NT2/D1 (cell line): ENCODE results near the gene NR1H3.

Source experiments
- SUZ12 ChIP-seq: IDR thresholded peaks from 2 replicates; pipeline ENCODE4 v1.6.1; 2011; ENCODE audit not compliant: insufficient read length, insufficient read depth; ENCODE audit errors: extremely low read depth
- YY1 ChIP-seq: IDR thresholded peaks from 2 replicates; pipeline ENCODE4 v1.6.1; 2011; ENCODE audit not compliant: insufficient read length, insufficient read depth
- ZNF274 ChIP-seq: IDR thresholded peaks from 2 replicates; pipeline ENCODE4 v1.6.1; 2011; ENCODE audit warnings: mild to moderate bottlenecking, low read depth, low read length

DNA sequence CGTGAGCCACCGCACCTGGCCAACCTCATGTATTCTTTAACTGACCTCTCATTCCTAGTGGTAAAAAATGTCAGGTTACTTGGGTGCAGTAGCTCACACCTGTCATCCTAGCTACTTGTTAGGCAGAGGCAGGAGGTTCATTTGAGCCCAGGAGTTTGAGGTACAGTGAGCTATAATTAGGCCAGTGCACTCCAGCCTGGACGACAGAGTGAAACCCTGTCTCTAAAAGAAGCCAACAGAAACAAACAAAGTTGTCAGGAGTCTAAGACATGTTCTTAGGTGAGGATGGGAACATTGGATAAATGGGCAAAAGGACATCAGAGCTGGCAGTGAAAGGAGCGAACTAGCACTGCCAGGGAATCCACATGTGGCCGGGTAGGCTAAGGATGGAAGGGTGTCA is 30.3 kb downstream of the NR1H3 start:
- TF ChIP-seq ZNF274 (no peak), SUZ12 (no peak), YY1 (no peak)
